Epidermal melanocyte (primary cell): Measurements from ENCODE around the gene APBA2.

Experiments used
- DNase-seq: peaks from one replicate; pipeline ENCODE4 v3.0.0; 2011; ENCODE audit warnings: low spot score; ENCODE audit not compliant: insufficient read length

The APBA2 gene

GRCh38 chr15:29083161-29083560 lies 197.4 kb downstream of the APBA2 start:
- no peak for DNase-seq

GRCh38 chr15:29083858-29084257 lies 198.1 kb downstream of the APBA2 start:
- no peak for DNase-seq

DNA sequence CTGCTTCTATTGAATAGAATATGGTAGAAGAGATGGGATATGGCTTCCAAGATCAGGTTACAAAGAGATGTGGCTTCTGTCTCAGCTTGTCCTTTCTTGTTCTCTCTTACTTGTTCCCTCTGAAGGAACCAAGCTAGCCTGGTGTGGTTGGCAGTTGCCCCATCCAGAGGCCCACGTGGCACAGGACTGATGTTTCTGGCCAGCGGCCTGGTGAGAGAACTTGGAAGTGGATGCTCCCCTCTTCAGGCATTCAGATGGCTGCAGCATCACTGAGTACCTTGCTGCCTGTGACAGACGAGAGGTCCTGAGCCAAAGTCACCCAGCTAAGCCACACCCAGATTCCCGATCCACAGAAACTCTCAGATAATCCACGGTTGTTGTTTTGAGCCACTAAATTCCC lies 200.2 kb downstream of the APBA2 start:
- no peak for DNase-seq

GRCh38 chr15:29086891-29087290 lies 201.1 kb downstream of the APBA2 start:
- no peak for DNase-seq

DNA sequence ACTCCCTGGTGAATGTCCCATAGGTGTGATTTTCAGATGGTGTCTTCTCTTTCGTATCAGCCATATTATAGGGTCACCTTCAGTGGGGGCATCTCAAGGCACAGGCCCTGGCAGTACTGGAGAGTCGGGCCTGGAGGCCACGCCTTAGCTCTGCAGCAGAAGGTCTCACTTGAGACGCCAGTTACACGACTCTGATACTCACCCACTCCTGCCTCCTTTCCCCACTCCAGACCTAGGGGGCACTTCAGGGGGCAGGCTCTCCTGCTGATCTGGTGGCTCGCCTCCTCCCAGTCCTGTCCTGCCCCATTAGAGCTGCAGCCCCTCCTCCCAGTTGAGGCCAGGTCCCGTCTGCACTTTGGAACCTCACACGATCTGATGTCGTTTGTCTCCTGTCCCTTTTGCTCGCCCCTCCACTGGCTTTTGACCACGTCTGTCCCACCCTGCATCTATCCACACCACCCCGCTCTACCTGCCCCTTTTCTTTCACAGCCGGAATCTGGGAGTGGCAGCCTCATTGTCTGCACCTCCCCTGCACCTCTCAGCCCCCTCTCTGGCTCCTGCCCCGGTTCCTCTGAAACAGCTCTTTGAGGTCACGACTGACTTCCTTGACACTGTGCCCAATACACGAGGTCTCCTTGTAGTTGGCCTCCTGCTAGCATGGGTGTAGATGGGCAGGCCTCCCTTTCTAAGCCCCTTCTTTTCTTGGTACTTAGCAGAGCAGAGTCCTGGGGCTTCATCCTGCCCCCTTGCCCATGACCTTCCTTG lies 201.9 kb downstream of the APBA2 start:
- DNase-seq: no peak

GRCh38 chr15:29088666-29089065 lies 202.9 kb downstream of the APBA2 start:
- DNase-seq: no peak

GRCh38 chr15:29089731-29090616 lies 204.2 kb downstream of the APBA2 start:
- no peak for DNase-seq

DNA sequence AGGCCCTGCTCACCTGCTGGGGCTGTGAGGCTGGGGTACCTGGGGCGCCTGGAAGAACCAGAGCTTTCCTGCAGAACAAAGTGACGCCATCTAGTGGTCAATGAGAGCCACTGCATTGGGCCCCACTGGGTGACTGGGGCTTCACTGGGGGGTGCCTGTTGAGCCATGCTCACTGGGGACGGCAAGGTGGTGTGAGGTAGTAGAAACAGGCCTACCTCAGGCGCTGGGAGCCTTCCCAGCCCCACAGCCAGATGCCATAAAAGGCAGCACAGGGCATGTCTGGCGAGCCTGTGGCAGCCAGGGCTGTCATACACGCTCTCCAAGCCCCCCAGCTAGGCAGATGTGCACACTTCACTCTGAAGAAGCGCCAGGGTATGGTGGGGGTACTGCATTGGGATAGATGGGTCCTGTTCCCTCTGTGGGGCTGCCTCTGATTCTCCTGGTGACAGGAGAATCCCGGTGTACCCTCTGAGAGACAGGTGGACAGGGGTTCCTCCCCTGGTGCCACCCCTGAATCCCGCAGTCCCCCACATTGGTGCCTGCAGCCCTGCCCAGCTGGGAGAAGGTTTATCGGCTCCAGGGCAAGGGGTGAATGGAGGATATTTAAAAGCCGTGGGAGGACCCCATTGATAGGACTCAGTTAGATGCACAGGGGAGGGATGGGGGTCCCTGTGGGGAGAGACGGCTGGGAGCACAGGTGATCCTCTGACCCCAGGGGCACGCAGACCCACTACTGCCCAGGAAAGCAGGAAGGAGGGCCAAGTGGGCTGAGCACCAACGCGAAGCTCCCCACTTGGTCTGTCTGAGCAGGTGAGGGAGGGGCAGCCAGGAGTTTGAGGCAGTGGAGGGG lies 205.1 kb downstream of the APBA2 start:
- DNase-seq: no peak

- DNase-seq: no peak
Observed at GRCh38 chr15:29091666-29092065, 205.9 kb downstream of the APBA2 start.

DNA sequence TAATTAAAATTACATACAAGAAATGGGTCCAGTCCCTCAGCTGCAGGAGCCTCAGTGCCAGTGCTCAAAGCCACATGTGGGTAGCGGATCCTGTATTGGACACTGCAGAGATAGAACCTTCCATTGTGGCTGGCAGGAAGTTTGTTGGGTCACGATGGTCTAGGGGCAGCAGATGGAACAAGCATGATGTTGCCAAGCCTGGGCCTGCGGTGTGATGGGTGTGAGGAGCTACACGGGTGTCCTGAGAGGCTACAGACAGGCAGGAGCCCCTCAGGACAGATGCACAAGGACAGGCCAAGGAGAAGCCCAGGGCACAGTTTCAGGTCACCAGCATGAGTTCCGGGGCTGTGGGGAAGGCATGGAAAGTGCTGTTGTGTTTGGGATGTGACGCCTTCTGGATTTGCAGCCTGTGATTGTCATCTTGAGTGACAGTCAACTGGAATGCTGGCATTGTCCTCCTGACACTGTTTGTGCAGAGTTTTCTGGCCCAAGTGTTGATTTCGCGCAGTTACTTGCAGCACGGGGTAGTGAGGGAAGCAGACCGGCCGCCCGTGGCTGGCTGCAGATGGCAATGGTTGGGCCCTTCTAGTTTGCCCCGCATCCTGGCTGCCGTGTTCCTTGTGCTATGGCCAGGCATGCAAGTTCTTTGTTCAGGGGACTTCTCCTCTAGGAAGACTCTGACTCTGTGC lies 206.7 kb downstream of the APBA2 start:
- no peak for DNase-seq

DNA sequence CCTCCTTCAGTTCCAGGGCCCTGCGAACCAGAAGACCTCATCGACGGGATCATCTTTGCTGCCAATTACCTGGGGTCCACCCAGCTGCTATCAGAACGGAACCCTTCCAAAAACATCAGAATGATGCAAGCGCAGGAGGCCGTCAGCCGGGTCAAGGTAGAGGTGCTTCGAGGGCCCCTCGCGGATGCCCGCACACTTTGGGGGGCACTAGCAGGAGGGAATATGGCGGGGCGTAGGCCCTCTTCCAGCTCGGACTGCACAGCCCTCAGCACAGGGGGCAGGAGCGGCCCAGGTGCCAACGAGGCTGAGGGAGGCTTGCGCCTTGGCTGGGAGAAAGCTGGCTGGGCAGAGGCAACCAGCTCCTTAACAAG lies 207.3 kb downstream of the APBA2 start:
- no peak for DNase-seq

DNA sequence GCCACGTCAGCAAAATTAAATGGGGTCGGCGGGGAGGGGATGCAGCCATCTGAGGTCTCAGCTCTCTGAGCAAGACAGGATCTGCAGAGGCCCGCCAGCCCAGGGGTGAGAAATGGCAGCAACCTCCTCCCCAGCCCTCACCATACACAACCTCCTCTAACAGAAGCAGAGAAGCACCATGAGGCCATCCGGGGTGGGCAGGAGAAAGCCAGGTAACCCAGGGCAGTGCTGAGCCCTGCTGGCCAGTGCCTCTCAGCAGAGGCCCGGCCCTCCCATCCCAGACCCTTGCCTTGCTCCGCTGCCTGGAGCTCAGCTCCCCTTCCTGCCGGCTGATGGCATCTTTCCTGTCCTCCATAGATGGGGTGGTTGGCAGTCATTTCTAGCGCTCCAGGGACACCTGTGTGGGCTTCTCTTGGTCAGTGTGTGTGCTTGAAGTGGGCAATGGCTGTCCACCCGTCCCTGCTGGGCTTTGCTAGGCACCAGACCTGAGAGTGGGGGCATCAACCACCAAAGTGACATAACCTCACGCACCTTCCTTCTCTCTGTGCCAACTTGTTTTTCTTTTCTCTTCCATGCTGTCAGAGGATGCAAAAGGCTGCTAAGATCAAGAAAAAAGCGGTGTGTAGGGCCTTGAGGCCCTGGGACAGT lies 208.0 kb downstream of the APBA2 start:
- no peak for DNase-seq

GRCh38 chr15:29094711-29095110 lies 208.9 kb downstream of the APBA2 start:
- DNase-seq: no peak

DNA sequence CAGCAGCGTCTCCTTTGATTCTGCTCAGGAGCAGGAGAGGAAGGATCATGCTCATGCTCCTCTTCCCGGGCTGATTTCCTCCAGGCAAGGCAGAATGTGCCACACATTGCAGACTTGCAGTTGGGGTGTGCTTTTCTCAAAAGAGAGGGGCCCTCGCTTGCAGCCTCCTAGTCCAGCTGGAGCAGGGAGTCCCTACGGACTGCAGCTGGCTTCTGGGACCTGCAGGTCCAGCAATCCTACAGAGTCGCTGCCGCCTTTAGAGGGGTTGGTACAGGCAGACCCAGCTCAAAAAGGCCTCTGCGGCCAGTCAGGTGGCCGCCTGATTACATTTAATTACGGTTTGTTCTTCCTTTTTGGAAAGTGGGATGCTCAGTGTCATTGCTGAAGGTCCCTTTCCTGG lies 210.0 kb downstream of the APBA2 start:
- DNase-seq: no peak

GRCh38 chr15:29097168-29097567 lies 211.4 kb downstream of the APBA2 start:
- DNase-seq: no peak

DNA sequence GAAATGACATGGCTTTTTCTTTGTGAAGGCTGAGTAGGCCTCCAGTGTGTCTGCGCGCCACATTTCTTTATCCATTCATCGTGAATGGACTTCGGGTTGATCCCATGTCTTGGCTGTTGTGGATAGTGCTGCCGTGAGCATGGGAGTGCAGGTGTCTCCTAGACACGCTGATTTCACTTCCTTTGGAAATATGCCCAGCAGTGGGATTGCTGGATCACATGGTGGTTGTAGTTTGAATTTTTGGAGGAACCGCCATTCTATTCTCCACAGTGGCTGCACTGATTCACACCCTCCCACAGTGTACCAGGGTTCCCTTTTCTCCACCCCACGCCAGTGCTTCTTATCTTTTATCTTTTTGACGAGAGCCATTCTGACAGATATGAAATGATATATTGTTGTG lies 212.2 kb downstream of the APBA2 start:
- no peak for DNase-seq

DNA sequence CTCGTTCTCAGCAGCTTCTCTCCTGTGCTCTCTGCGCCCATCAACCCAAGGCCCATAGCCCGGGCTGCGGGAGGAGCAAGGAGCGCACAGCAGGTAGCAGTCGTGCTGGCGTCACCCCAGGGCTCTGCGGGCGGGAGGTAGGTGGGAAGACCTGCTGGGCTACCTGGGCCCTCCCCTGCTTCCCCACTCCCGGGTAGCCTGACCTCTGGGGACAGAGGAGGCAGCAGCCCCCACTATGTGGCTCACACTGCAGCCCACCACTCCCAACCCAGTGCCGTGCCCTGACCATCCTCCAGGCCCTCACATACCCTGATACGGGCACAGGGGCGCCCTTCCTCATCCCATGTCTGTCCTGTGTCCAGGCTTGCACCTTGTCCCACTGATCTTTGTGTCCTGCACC lies 212.9 kb downstream of the APBA2 start:
- DNase-seq: no peak

- DNase-seq: no peak
Observed at GRCh38 chr15:29099131-29099880, 213.5 kb downstream of the APBA2 start.

- no peak for DNase-seq
Observed at GRCh38 chr15:29100486-29101000, 214.8 kb downstream of the APBA2 start.

DNA sequence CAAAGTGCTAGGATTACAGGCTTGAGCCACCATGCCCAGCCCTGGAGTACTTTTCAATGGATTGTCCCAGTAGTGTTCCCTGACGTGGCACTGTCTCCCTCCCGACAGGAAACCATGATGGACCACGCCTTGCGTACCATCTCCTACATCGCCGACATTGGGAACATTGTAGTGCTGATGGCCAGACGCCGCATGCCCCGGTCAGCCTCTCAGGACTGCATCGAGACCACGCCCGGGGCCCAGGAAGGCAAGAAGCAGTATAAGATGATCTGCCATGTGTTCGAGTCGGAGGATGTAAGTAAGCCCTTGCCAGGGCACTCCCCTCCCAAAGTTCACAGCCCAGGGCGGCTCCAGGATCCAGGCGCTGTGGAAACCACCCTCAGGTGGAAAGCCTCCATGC lies 215.7 kb downstream of the APBA2 start:
- DNase-seq: no peak
